IMR-90 (cell line): ENCODE results near the gene SPINT2.

ENCODE experiments used
- POLR2A ChIP-seq: IDR thresholded peaks from 2 replicates; pipeline ENCODE4 v1.6.1; 2012; ENCODE audit warnings: mild to moderate bottlenecking, low read depth, low read length
- RCOR1 ChIP-seq: IDR thresholded peaks from 2 replicates; pipeline ENCODE4 v1.6.1; 2012; ENCODE audit warnings: mild to moderate bottlenecking, low read length, improper control_type of control experiment; ENCODE audit not compliant: insufficient replicate concordance
- RFX5 ChIP-seq: IDR thresholded peaks from 2 replicates; pipeline ENCODE4 v1.8.0; 2012; ENCODE audit warnings: low read depth, mild to moderate bottlenecking, low read length, moderate library complexity
- TF ChIP-seq, protein P1 (sequence below): conservative IDR thresholded peaks from 2 replicates; pipeline ENCODE4 v1.5.1; 2012; ENCODE audit warnings: mild to moderate bottlenecking, low read depth, low read length, improper control_type of control experiment

DNA sequence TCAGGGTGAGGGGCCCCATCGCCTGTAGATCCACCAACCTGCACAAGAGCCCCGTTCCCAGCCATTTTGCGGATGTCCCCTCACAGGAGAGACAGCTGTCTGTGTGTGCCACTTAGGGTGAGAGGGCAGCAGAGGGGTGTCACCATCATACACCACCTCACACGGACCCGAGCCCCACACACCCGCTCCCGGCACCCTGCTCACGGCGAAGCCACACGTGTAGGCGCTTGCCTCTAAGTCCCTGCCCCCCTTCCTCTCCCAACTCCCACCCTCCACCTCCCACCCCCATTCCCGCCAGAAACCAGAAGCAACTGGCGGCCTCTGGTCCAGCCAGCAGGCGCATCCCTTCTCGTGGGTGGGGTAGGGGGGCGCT is 36.4 kb upstream of the SPINT2 start:
- TF ChIP-seq, protein P1, sequence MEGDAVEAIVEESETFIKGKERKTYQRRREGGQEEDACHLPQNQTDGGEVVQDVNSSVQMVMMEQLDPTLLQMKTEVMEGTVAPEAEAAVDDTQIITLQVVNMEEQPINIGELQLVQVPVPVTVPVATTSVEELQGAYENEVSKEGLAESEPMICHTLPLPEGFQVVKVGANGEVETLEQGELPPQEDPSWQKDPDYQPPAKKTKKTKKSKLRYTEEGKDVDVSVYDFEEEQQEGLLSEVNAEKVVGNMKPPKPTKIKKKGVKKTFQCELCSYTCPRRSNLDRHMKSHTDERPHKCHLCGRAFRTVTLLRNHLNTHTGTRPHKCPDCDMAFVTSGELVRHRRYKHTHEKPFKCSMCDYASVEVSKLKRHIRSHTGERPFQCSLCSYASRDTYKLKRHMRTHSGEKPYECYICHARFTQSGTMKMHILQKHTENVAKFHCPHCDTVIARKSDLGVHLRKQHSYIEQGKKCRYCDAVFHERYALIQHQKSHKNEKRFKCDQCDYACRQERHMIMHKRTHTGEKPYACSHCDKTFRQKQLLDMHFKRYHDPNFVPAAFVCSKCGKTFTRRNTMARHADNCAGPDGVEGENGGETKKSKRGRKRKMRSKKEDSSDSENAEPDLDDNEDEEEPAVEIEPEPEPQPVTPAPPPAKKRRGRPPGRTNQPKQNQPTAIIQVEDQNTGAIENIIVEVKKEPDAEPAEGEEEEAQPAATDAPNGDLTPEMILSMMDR: no peak
- TF ChIP-seq RCOR1 (no peak), POLR2A (no peak), RFX5 (no peak)
